ENCODE measurements around the gene DCK.
"Not testable (repeated sequence)": the region's sequence is repeated elsewhere in the genome, so short reads cannot be mapped to it uniquely, and the experiment has no call there.

Gene DCK

DNA sequence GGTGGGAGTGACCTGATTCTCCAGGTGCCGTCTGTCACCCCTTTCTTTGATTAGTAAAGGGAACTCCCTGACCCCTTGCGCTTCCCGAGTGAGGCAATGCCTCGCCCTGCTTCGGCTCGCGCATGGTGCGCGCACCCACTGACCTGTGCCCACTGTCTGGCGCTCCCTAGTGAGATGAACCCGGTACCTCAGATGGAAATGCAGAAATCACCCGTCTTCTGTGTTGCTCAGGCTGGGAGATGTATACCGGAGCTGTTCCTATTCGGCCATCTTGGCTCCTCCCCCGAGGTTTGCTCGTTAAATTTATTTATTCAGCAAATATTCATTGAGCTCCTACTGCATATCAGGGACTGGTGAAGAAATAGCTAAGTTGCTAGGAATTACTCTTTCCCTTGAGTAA, 66.1 kb downstream of the DCK start:
- not testable (repeated sequence) for H3K27ac Mint-ChIP-seq

DNA sequence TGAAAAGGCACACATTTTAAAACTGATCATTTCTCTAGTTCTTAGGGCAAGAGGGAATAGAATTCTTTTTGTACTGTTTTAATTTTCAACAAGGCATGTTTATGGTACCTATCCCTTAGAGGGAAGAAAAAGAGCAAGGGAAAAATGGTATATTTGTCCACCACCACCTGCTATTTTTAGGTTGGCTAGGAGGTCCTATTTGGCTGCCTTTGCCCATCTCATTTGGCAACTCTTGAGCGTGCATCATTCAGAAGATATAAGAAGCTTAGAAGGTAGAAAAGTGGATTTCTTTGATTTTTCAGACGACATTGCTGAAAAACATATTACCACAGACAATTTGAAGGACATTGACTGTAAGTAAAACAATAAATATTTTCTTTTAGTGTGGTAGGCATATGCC, 69.0 kb downstream of the DCK start:
- CTCF ChIA-PET: no interaction called here
- Mint-ChIP-seq H3K27me3 (no peaks in the 10 kb centered on the region), H3K9me3 (no peaks in the 10 kb centered on the region), H3K4me3 (no peak overlapping the region), H3K4me1 (no peaks in the 10 kb centered on the region), H3K27ac (no peak overlapping the region), H3K36me3 (no peaks in the 10 kb centered on the region)
- DNase-seq: no peak

More for the DNA sequence above, 66.1 kb downstream of the DCK start:
- H3K36me3 Mint-ChIP-seq, H3K4me3 Mint-ChIP-seq, DNase-seq, CTCF ChIA-PET, H3K4me1 Mint-ChIP-seq, H3K27me3 Mint-ChIP-seq, H3K9me3 Mint-ChIP-seq: not testable (repeated sequence)

DNA sequence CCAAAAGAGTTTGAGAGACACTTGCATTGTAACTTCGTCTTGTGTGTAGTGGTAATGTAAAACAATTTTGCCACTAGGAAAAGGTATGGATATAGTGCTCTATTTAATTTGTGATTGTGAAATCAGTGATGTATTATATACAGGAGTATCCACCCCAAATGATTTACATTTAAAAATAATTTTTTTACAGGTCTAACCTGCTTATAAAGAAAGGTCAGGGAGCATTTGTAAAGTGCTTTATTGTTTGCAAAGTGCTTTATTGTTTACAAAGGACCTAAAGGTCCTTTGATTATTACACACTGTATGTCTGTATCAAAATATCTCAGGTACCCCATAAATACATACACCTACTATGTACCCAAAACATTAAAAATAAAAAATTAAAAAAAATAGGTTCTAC, 70.3 kb downstream of the DCK start:
- Mint-ChIP-seq H3K36me3 (no peaks in the 10 kb centered on the region), H3K4me3 (no peak overlapping the region), H3K4me1 (no peaks in the 10 kb centered on the region), H3K27me3 (no peaks in the 10 kb centered on the region), H3K27ac (no peak overlapping the region), H3K9me3 (no peaks in the 10 kb centered on the region)
- CTCF ChIA-PET: no interaction called here
- no peak for DNase-seq

DNA sequence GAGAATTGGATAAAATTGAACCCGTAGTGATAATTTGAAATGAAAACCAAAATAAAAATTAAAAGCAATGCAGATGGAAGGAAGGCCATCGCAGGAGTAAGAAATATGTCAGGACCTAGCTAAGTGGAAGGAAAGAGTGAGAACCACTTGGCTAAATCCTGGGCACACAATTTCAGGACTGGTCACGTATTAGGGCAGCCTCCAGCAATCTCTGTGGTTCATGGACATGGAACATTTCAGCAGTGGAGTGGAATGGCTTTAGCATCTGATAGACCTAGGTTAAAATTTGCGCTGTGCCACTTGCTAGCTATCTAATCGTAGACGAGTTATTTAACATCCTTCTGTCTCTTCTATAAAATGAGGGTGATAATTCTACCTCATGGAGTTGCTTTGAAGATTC, 71.1 kb downstream of the DCK start:
- no peak for DNase-seq
- no peak overlapping the region for H3K27ac Mint-ChIP-seq
- H3K9me3 Mint-ChIP-seq: no peaks in the 10 kb centered on the region
- no peak overlapping the region for H3K4me3 Mint-ChIP-seq
- CTCF ChIA-PET: no interaction called here
- H3K36me3 Mint-ChIP-seq: no peaks in the 10 kb centered on the region
- H3K27me3 Mint-ChIP-seq: no peaks in the 10 kb centered on the region
- H3K4me1 Mint-ChIP-seq: no peaks in the 10 kb centered on the region

DNA sequence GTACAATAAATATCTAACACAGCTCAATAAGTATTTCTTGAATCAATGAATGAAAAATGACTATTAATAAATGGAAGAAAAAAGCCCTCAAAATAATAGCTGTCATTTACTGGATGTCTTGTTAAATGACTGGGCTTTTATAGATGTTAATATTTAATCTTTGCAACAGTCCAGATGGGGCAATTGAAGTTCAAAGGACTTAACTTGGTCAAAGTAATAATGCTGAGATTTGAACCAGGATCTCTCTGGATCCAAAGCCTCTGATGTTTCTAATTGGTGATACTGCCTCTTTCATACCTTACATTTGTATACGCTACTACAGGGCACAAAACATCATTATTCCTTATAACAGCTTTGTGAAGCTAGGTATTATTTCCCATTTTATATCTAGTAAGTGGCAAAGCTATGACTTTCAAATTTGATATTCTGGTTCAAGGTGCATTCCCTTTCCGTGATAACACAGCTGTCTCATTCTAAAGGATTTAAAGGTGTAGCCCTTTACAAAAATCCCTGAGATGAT, 72.6 kb downstream of the DCK start:
- H3K4me1 Mint-ChIP-seq: no peaks in the 10 kb centered on the region
- no peak overlapping the region for H3K27ac Mint-ChIP-seq
- H3K27me3 Mint-ChIP-seq: peaks cover 6% of the 10 kb centered on the region
- H3K9me3 Mint-ChIP-seq: no peaks in the 10 kb centered on the region
- CTCF ChIA-PET: no interaction called here
- no peaks in the 10 kb centered on the region for H3K36me3 Mint-ChIP-seq
- no peak for DNase-seq
- H3K4me3 Mint-ChIP-seq: no peak overlapping the region

DNA sequence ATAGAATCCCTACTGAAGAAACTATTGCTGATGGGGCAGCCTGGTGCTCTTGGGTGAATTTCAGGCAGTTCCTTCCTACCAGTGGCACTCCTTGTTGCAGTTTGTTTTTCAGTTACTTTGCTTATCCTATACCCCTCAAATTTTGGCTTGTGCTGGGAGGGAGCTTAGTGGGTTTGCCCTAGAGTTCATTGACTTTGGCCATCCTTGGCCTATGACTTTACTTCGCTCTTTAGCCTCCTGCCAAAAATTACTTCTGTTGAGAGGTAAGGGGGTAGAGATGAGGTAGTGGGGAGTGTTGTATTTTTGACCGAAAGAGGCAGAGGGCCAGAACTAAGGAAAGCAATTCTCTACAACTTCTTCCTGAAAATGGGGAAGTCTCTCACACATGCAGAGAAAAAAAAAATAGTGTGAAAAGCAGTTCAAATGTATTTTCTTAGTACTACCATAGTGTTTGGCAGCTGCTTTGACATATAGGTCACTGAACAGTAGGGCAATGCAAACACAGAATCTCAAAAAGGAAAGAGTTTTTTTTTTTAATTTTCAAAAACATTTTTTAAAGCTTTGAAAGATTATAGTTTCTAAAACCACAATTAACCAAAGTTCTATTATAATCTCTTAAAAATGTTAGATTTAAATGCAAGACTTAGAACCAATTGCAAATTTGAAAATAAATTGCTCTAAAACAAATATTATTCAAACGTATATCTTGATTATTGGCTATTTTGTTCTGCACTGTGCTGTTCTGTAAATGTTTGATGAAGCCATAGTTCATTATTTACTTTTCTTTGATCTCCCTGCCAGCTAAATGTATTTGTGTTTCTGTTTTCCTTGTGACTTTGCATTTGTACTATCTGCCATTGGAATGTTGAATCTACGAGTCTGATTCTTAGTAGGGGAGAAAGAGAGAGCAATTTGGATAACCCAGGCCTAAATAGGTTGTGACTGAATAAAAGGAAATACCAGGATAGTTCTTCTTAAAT, 73.6 kb downstream of the DCK start:
- Mint-ChIP-seq H3K27me3 (peaks cover 8% of the 10 kb centered on the region), H3K9me3 (no peaks in the 10 kb centered on the region), H3K36me3 (no peaks in the 10 kb centered on the region), H3K27ac (no peak overlapping the region), H3K4me3 (no peak overlapping the region), H3K4me1 (no peaks in the 10 kb centered on the region)
- CTCF ChIA-PET: interaction anchor here (0.6 to 0.7 kb wide), 3 partner anchors 95 to 622 kb away, joined by 3 read pairs; no protein-coding TSS in a partner anchor
- DNase-seq: no peak

DNA sequence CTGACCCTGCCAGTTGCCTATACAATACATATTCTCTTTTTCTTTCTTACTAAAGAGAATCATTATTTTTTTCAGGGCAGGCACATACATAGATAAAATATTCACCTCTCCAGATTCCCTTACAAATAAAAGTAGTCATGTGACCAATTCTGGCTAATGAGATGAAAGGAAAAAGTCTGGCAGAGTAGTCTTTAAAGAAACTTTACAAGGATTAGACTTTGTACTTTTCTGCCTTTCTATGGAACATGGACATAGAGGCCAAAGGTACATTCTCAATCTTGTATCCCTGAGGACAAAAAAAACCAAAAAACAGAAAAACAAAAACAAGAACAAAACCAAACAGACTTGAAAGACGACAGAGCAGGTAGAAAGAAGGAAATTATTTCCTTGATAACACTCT, 75.6 kb downstream of the DCK start:
- H3K4me1 Mint-ChIP-seq: no peaks in the 10 kb centered on the region
- no peak overlapping the region for H3K4me3 Mint-ChIP-seq
- no peak for DNase-seq
- H3K27ac Mint-ChIP-seq: no peak overlapping the region
- H3K27me3 Mint-ChIP-seq: peaks cover 12% of the 10 kb centered on the region
- H3K9me3 Mint-ChIP-seq: no peaks in the 10 kb centered on the region
- no peaks in the 10 kb centered on the region for H3K36me3 Mint-ChIP-seq
- CTCF ChIA-PET: no interaction called here

DNA sequence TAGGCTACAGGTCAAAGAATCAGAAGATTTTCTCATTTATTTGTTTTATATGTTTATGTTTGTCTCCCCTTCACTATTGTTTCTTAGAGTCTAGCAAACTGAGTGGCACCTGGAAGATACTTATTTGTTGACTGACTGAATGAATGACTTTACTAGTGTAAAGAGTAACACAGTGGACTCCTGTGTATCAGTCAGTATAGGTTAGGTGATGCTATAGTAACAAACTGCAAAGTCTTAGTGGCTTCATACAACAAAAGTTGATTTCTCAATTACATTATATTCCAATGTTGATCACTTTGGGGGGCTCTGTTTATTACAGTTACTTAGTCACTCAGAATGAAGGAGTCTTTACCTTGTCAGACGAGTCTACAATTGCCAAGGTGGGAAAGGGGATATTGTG, 76.6 kb downstream of the DCK start:
- CTCF ChIA-PET: no interaction called here
- no peak overlapping the region for H3K4me3 Mint-ChIP-seq
- no peaks in the 10 kb centered on the region for H3K36me3 Mint-ChIP-seq
- H3K4me1 Mint-ChIP-seq: no peaks in the 10 kb centered on the region
- H3K9me3 Mint-ChIP-seq: no peaks in the 10 kb centered on the region
- no peak overlapping the region for H3K27ac Mint-ChIP-seq
- no peak for DNase-seq
- peaks cover 18% of the 10 kb centered on the region for H3K27me3 Mint-ChIP-seq

DNA sequence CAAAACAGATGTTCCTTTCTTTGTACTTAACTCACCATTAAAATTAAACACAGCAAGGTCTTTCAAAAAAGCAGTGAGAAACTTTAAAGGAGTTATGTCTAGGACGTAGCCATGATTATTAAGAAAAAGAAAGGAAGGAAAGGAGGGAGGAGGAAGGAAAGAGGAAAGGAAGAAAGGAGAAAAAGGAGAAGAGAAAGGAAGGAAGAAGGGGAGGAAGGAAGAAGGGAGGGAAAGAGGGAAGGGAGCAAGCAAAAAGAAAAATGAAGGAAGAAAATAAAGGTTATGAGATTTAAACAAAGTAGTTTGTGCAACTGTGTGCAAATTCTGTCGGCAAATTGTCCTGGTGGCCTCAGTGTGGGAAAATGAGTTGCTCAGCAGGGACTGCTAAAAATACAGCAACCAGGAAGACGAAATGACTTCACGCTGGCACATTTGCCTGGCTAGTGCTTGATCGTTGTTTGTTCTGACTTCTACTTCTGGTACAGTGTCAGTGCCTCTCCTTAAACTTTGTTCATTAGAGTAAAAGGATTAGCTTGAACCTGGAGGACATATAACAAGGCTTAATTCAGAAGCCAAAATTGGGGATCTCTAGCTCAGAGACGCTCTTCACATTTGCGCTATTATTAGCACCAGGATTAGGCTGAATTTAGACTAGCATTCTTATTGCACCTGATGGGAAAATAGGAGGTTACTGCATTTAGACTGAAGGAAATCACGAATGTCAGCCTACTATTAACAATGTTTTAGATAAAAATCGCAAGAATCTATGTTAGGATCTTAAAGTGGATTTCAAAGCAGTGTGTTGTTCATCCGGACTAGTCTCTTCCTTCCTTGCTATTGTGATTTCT, 81.2 kb downstream of the DCK start:
- H3K4me1 Mint-ChIP-seq: no peaks in the 10 kb centered on the region
- no peak overlapping the region for H3K27ac Mint-ChIP-seq
- H3K9me3 Mint-ChIP-seq: no peaks in the 10 kb centered on the region
- no peaks in the 10 kb centered on the region for H3K36me3 Mint-ChIP-seq
- DNase-seq: no peak
- no peak overlapping the region for H3K4me3 Mint-ChIP-seq
- CTCF ChIA-PET: no interaction called here
- H3K27me3 Mint-ChIP-seq: peaks cover 24% of the 10 kb centered on the region

All from activated naive CD4-positive, alpha-beta T cell treated with anti-CD3 and anti-CD28 coated beads, Interleukin-2, amount 10 ng/mL, durations not matched to agents 7 days and 5 days (primary cell).